Testis (tissue), 2 donors: ENCODE data around the gene ZNF224.

Source experiments
- CTCF ChIP-seq, 3 experiments: fragments of 450-650 bp in 2 of 3; fragments of 200-600 bp in 1 of 3; sonication (generic) in 1 of 3; IDR thresholded peaks; one replicate each; pipeline ENCODE4 v1.5.1; 2016 to 2019; ENCODE audit warnings: antibody characterized with exemption in 3 of 3, mild to moderate bottlenecking in 2 of 3, moderate library complexity in 1 of 3
- POLR2A ChIP-seq: fragments of 450-650 bp; IDR thresholded peaks from one replicate; pipeline ENCODE4 v1.6.1; 2017; ENCODE audit warnings: antibody characterized with exemption, mild to moderate bottlenecking, moderate library complexity

- TF ChIP-seq CTCF (IDR thresholded peaks at IDR 0.05): no peak
- no peak for TF ChIP-seq POLR2A
These were observed 55.6 kb downstream of the ZNF224 start for GRCh38 chr19:44149776-44150175.
